Loucy (cell line): Measurements from ENCODE around the gene HIGD2A.

Experiments used
- EZH2phosphoT487 ChIP-seq: fragments of 200-600 bp; IDR thresholded peaks from 2 replicates; pipeline ENCODE4 v1.6.1; 2018; ENCODE audit warnings: antibody characterized with exemption, mild to moderate bottlenecking, moderate library complexity, borderline replicate concordance
- TF ChIP-seq, protein P1 (sequence below): fragments of 200-600 bp; sonication (generic); conservative IDR thresholded peaks from 2 replicates; pipeline ENCODE4 v1.5.1; 2014; ENCODE audit warnings: mild to moderate bottlenecking, antibody characterized with exemption, low read length

DNA sequence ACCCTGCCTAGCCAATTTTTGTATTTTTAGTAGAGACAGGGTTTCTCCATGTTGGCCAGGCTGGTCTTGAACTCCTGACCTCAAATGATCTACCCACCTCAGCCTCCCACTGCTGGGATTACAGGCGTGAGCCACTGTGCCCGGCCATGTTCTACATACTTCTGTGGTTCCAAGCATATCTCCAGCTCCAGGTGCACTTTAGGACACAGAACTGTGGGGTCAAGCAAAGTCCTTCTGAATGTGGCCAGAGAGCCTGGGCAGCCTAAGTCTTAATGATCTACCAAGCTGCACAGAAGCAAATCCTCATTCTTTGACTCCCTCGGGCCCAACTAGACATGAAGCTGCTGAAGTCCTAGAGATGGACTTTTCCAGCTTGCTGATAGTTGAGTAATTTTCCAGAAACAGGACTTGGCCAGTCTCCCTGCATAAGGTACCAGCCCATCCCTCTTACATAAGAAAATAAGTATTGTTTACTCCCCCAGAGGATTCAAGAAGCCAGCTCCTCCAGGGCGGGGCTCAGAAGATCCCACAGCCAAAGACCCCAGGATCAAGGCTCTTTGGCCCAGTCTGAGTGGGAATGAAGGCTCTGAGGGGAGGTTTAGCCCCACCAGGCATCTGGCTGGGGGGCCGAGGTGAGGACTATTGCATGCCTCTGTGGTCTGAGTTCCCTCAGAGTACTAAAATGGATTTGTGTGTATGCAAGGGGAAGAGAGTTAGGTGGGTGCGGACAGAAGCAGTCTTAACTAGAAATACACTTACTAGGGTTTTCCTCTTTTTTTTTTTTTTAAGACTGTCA is 19.1 kb downstream of the HIGD2A start:
- TF ChIP-seq, protein P1, sequence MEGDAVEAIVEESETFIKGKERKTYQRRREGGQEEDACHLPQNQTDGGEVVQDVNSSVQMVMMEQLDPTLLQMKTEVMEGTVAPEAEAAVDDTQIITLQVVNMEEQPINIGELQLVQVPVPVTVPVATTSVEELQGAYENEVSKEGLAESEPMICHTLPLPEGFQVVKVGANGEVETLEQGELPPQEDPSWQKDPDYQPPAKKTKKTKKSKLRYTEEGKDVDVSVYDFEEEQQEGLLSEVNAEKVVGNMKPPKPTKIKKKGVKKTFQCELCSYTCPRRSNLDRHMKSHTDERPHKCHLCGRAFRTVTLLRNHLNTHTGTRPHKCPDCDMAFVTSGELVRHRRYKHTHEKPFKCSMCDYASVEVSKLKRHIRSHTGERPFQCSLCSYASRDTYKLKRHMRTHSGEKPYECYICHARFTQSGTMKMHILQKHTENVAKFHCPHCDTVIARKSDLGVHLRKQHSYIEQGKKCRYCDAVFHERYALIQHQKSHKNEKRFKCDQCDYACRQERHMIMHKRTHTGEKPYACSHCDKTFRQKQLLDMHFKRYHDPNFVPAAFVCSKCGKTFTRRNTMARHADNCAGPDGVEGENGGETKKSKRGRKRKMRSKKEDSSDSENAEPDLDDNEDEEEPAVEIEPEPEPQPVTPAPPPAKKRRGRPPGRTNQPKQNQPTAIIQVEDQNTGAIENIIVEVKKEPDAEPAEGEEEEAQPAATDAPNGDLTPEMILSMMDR: no peak
- no peak for TF ChIP-seq EZH2phosphoT487
